Measurements from ENCODE around the gene CEP112. TPM values are rescaled to one million over a fixed set of nuclear protein-coding genes. Genes with fewer than 3 reads are reported as not detected.
A peak's percentile ranks its signal among the peaks of the same experiment; 100 is the strongest.

Gene CEP112
- total and polyA plus RNA-seq, 2 experiments from 2014 or later = 4.0 to 4.3 TPM

GRCh38 chr17:66126231-66126630 is 65.7 kb downstream of the CEP112 start (continued):
- no peak for TF ChIP-seq ZNF462 (CRISPR knock-in tag; IDR thresholded peaks at IDR 0.05)
- TF ChIP-seq ETS1 (IDR thresholded peaks at IDR 0.05) = no peak
- TF ChIP-seq CREB1 (CRISPR knock-in tag; IDR thresholded peaks at IDR 0.05; ENCODE audit: low read depth) = no peak
- TF ChIP-seq ZNF331 (CRISPR knock-in tag; IDR thresholded peaks at IDR 0.05; ENCODE audit: low read depth) = no peak
- TF ChIP-seq EZH2 (IDR thresholded peaks at IDR 0.05; ENCODE audit: low read depth, unreplicated experiment) = no peak
- TF ChIP-seq JUNB (IDR thresholded peaks at IDR 0.05; ENCODE audit: unreplicated experiment) = no peak

- no peak for TF ChIP-seq ZNF114 (CRISPR knock-in tag; IDR thresholded peaks at IDR 0.05)
- TF ChIP-seq NANOG (IDR thresholded peaks at IDR 0.05; ENCODE audit: borderline replicate concordance) = no peak
- no peak overlapping the region for H3K4me3 Mint-ChIP-seq
- no peak overlapping the region for H3K27ac Mint-ChIP-seq
- H3K27me3 Mint-ChIP-seq (ENCODE audit: insufficient read depth, low read depth, poor library complexity) = no peaks in the 10 kb centered on the region
- no peaks in the 10 kb centered on the region for H3K4me1 ChIP-seq (ENCODE audit: insufficient read depth)
- no peak overlapping the region for H3K27ac ChIP-seq (ENCODE audit: low read depth)
- H3K4me2 ChIP-seq = no peak overlapping the region
- no peaks in the 10 kb centered on the region for H3K79me2 ChIP-seq (replicated peaks; ENCODE audit: insufficient read depth)
- peak; percentile 68 for ATAC-seq
- no peak overlapping the region for H3K4me3 ChIP-seq
- no peaks in the 10 kb centered on the region; the same call in 1 of the 2 replicates for H3K9me2 ChIP-seq (ENCODE audit: insufficient read depth)
- H3K9me3 Mint-ChIP-seq = no peaks in the 10 kb centered on the region; the same call in 2 of the 3 replicates
- DNase-seq (ENCODE audit: low spot score) = peak; percentile 53
- no peaks in the 10 kb centered on the region for H3F3A ChIP-seq (replicated peaks; ENCODE audit: low read depth)
- H4K20me1 ChIP-seq (replicated peaks; ENCODE audit: insufficient read depth) = no peaks in the 10 kb centered on the region
- H3K36me3 ChIP-seq (ENCODE audit: insufficient read depth) = no peaks in the 10 kb centered on the region
- no peak overlapping the region for H2AFZ ChIP-seq
- peaks cover 2% of the 10 kb centered on the region; the same call in 1 of the 3 replicates for H3K4me1 Mint-ChIP-seq
- no peaks in the 10 kb centered on the region for H3K36me3 Mint-ChIP-seq (ENCODE audit: low read depth)
- no peaks in the 10 kb centered on the region for H3K27me3 ChIP-seq (ENCODE audit: insufficient read depth)
These were observed 68.8 kb downstream of the CEP112 start for GRCh38 chr17:66123163-66123562.
